SK-N-MC (cell line): ENCODE measurements around the gene POLA1.

Source experiments
- EZH2 ChIP-seq: fragments of 200-600 bp; sonication (generic); IDR thresholded peaks from one replicate; pipeline ENCODE4 v1.6.1; 2017; ENCODE audit warnings: antibody characterized with exemption
- FOXP2 ChIP-seq: optimal IDR thresholded peaks from 2 replicates; pipeline ENCODE3; 2011; ENCODE audit warnings: mild to moderate bottlenecking, moderate library complexity; ENCODE audit not compliant: insufficient read depth; ENCODE audit errors: extremely low read length, control extremely low read depth
- POLR2AphosphoS5 ChIP-seq: IDR thresholded peaks from 2 replicates; pipeline ENCODE4 v1.6.1; 2012; ENCODE audit warnings: mild to moderate bottlenecking, low read depth, low read length, borderline replicate concordance

- no peak for TF ChIP-seq POLR2AphosphoS5
- TF ChIP-seq EZH2 = no peak
- no peak for TF ChIP-seq FOXP2
Observed at GRCh38 chrX:25001808-25002660, 308.3 kb downstream of the POLA1 start.
